NOMO-1 (cell line): Measurements from ENCODE around the gene PDE4C.

Experiments
- DNase-seq, 2 experiments: peaks; one replicate each; lab custom pipeline; 2025; ENCODE audit not compliant: unreplicated experiment in 2 of 2; lab: John Stamatoyannopoulos, UW

Gene PDE4C

GRCh38 chr19:18202778-18203407 lies 23.3 kb downstream of the PDE4C start:
- no peak for DNase-seq

GRCh38 chr19:18202397-18202777 lies 23.9 kb downstream of the PDE4C start:
- no peak for DNase-seq

GRCh38 chr19:18198374-18198773 lies 27.9 kb downstream of the PDE4C start:
- DNase-seq, result no peak

GRCh38 chr19:18197941-18198340 lies 28.3 kb downstream of the PDE4C start:
- no peak for DNase-seq

- no peak for DNase-seq
Observed at GRCh38 chr19:18197306-18197705, 28.9 kb downstream of the PDE4C start.

- DNase-seq, result no peak
Observed at GRCh38 chr19:18196511-18196845, 29.8 kb downstream of the PDE4C start.

- DNase-seq, result peak in 1 of 2 experiments; percentile 39
Observed at GRCh38 chr19:18194554-18195238, 31.5 kb downstream of the PDE4C start.

- DNase-seq, result no peak
Observed at GRCh38 chr19:18194181-18194530, 32.1 kb downstream of the PDE4C start.

GRCh38 chr19:18193388-18194180 lies 32.7 kb downstream of the PDE4C start:
- no peak for DNase-seq

- DNase-seq, result peak; percentile 99
Observed at GRCh38 chr19:18192673-18193387, 33.4 kb downstream of the PDE4C start, which contains the start of gene MPV17L2. TSS of gene MPV17L2 (plus strand) at chr19:18193218. CDS start at chr19:18193282, 64 bp downstream.

- no peak for DNase-seq
Observed at GRCh38 chr19:18191640-18192062, 34.6 kb downstream of the PDE4C start.

GRCh38 chr19:18190278-18190677 lies 36.0 kb downstream of the PDE4C start:
- DNase-seq, result no peak

- no peak for DNase-seq
Observed at GRCh38 chr19:18185538-18185937, 40.7 kb downstream of the PDE4C start.

GRCh38 chr19:18183529-18183928 lies 42.7 kb downstream of the PDE4C start:
- DNase-seq, result no peak

- peak in 1 of 2 experiments; percentile 22 for DNase-seq
Observed at GRCh38 chr19:18179957-18180356, 46.3 kb downstream of the PDE4C start.

- DNase-seq, result no peak
Observed at GRCh38 chr19:18176367-18177310, 49.6 kb downstream of the PDE4C start.

GRCh38 chr19:18174983-18175382 lies 51.3 kb downstream of the PDE4C start:
- no peak for DNase-seq
